Endothelial cell of umbilical vein (primary cell): Measurements from ENCODE around the gene ATG5.

Experiments
- CTCF ChIP-seq, 2 donors: IDR thresholded peaks; 1 replicate in 1 of 2; 2 replicates in 1 of 2; pipeline ENCODE4 v1.5.1; 2011; ENCODE audit warnings: low read length in 2 of 2, mild to moderate bottlenecking in 2 of 2, moderate library complexity in 2 of 2, control low read depth in 1 of 2, inconsistent platforms in 1 of 2, low read depth in 1 of 2; ENCODE audit not compliant: insufficient read depth in 1 of 2; ENCODE audit errors: extremely low read depth in 1 of 2
- EZH2 ChIP-seq: IDR thresholded peaks from 2 replicates; pipeline ENCODE4 v1.6.1; 2012; ENCODE audit warnings: borderline replicate concordance, low read depth, mild to moderate bottlenecking, moderate library complexity, low read length, inconsistent platforms; ENCODE audit not compliant: severe bottlenecking
- GATA2 ChIP-seq: IDR thresholded peaks from 2 replicates; pipeline ENCODE4 v1.7.0; 2011; ENCODE audit warnings: low read depth, mild to moderate bottlenecking, moderate library complexity, mixed read lengths, low read length; ENCODE audit not compliant: insufficient read length, insufficient read depth
- POLR2AphosphoS5 ChIP-seq: IDR thresholded peaks from 2 replicates; pipeline ENCODE4 v1.6.1; 2012; ENCODE audit warnings: low read depth, mild to moderate bottlenecking, control low read depth, low read length, moderate library complexity; ENCODE audit not compliant: insufficient read depth
- TF ChIP-seq, protein P1 (sequence below): IDR thresholded peaks from 2 replicates; pipeline ENCODE4 v1.6.1; 2011; ENCODE audit not compliant: insufficient read depth, insufficient read length

DNA sequence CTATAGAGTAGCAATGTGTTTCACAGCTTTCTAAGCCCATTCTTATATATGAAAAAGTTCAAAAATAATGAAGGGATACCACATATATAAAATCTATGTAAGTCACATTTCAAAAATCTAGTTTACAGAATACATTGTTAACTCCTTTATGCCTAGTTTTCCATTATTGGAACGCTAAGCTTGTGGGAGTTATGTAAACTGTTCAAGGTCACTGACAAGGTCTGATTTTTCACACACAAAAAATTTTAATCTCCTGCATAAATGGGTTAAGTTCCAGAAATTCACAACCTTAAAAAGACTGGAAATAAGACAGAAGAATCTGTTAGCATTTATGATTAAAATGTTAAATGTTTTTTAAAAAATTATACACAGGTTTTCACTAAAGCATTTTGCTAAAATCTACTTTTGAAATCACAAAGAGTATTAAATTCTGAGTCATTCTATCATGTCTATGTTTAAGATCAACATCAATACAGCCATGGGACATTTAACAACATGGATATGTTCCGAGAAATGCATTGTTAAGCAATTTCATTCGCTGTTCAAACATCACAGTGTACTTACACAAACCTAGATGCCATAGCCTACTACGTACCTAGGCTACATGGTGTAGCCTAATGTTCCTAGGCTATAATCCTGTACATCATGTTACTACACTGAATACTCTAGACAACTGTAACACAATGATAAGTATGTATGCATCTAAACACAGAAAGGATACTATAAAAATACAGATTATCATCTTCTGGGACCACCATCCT lies 25.4 kb downstream of the ATG5 start:
- no peak for TF ChIP-seq EZH2
- TF ChIP-seq CTCF (IDR thresholded peaks at IDR 0.05; ENCODE audit: extremely low read depth in 1 of 2, insufficient read depth in 1 of 2, low read depth in 1 of 2, low read length in 2 of 2), result no peak
- TF ChIP-seq GATA2, result no peak
- no peak for TF ChIP-seq POLR2AphosphoS5
- TF ChIP-seq, protein P1, sequence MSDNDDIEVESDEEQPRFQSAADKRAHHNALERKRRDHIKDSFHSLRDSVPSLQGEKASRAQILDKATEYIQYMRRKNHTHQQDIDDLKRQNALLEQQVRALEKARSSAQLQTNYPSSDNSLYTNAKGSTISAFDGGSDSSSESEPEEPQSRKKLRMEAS, result no peak
